Neural cell (in vitro differentiated cells): ENCODE results near the gene LRRC57. TPM values are rescaled to one million over a fixed set of nuclear protein-coding genes. Genes with fewer than 3 reads are reported as not detected.

ENCODE experiments used
- H2AFZ ChIP-seq: fragments of 200-600, 300-800 bp; sonication (generic), shearing (Covaris generic); 2 replicates; pipeline ENCODE4 v1.6.0; 2014; ENCODE audit warnings: low read depth, mild to moderate bottlenecking, antibody characterized with exemption, low read length, moderate library complexity
- H3F3A ChIP-seq: fragments of 200-600 bp; shearing (Covaris generic); 2 replicates; pipeline ENCODE4 v1.6.1; 2016; ENCODE audit warnings: mild to moderate bottlenecking, moderate library complexity, mixed read lengths, antibody characterized with exemption, low read length; ENCODE audit not compliant: insufficient read depth, poor library complexity, severe bottlenecking
- H3K27ac ChIP-seq: fragments of 200-600, 300-800 bp; sonication (generic), shearing (Covaris generic); 2 replicates; pipeline ENCODE4 v1.5.1; 2014; ENCODE audit warnings: mild to moderate bottlenecking, low read length, moderate library complexity
- H3K27me3 ChIP-seq: fragments of 300-800, 200-600 bp; sonication (generic), shearing (Covaris generic); 2 replicates; pipeline ENCODE4 v1.6.0; 2014; ENCODE audit warnings: mild to moderate bottlenecking, low read depth, low read length, moderate library complexity; ENCODE audit not compliant: insufficient read depth
- H3K36me3 ChIP-seq: fragments of 300-800, 200-600 bp; sonication (generic), shearing (Covaris generic); 2 replicates; pipeline ENCODE4 v1.5.1; 2014; ENCODE audit warnings: mild to moderate bottlenecking, antibody characterized with exemption, low read length, moderate library complexity; ENCODE audit not compliant: insufficient read depth
- H3K4me2 ChIP-seq: fragments of 300-800, 200-600 bp; sonication (generic), shearing (Covaris generic); 2 replicates; pipeline ENCODE4 v1.6.0; 2014; ENCODE audit warnings: mild to moderate bottlenecking, low read length
- H3K4me3 ChIP-seq: fragments of 300-800, 200-600 bp; sonication (generic), shearing (Covaris generic); 2 replicates; pipeline ENCODE4 v1.5.1; 2014; ENCODE audit warnings: mild to moderate bottlenecking, low read length, moderate library complexity
- H3K79me2 ChIP-seq: fragments of 200-600 bp; shearing (Covaris generic); replicated peaks from 2 replicates; pipeline ENCODE4 v1.6.0; 2014; ENCODE audit warnings: mild to moderate bottlenecking, low read length, moderate library complexity; ENCODE audit not compliant: insufficient read depth
- H3K9ac ChIP-seq: fragments of 300-800, 200-600 bp; sonication (generic), shearing (Covaris generic); 2 replicates; pipeline ENCODE4 v1.6.1; 2016; ENCODE audit warnings: mild to moderate bottlenecking, low read length, mixed read lengths
- H3K9me2 ChIP-seq: fragments of 200-600 bp; shearing (Covaris generic); 2 replicates; pipeline ENCODE4 v1.6.1; 2016; ENCODE audit warnings: mild to moderate bottlenecking, low read length, mixed read lengths; ENCODE audit not compliant: insufficient read depth
- H3K9me3 ChIP-seq: fragments of 200-600, 300-800 bp; sonication (generic), shearing (Covaris generic); 2 replicates; pipeline ENCODE4 v1.6.1; 2016; ENCODE audit warnings: mild to moderate bottlenecking, mixed run types, low read length, moderate library complexity, mixed read lengths
- H4K20me1 ChIP-seq: fragments of 200-600 bp; shearing (Covaris generic); 2 replicates; pipeline ENCODE4 v1.6.1; 2016; ENCODE audit warnings: mild to moderate bottlenecking, mixed run types; ENCODE audit not compliant: insufficient read depth
- CTCF ChIP-seq: fragments of 450-650 bp; IDR thresholded peaks from 2 replicates; pipeline ENCODE4 v1.5.1; 2014; ENCODE audit warnings: antibody characterized with exemption, mild to moderate bottlenecking, moderate library complexity; ENCODE audit not compliant: poor library complexity, severe bottlenecking
- EP300 ChIP-seq: fragments of 450-650 bp; conservative IDR thresholded peaks from 2 replicates; pipeline ENCODE4 v1.6.1; 2014; ENCODE audit warnings: antibody characterized with exemption, mild to moderate bottlenecking, moderate library complexity; ENCODE audit not compliant: poor library complexity, severe bottlenecking
- EZH2 ChIP-seq: fragments of 200-600, 300-800 bp; shearing (Covaris generic), sonication (generic); IDR thresholded peaks from 2 replicates; pipeline ENCODE4 v1.6.1; 2014; ENCODE audit warnings: antibody characterized with exemption, low read length, borderline replicate concordance, mild to moderate bottlenecking; ENCODE audit not compliant: insufficient read depth, poor library complexity, severe bottlenecking
- MXI1 ChIP-seq: fragments of 450-650 bp; conservative IDR thresholded peaks from 2 replicates; pipeline ENCODE4 v1.6.1; 2014; ENCODE audit warnings: antibody characterized with exemption, mild to moderate bottlenecking; ENCODE audit not compliant: poor library complexity, severe bottlenecking
- POLR2AphosphoS5 ChIP-seq: IDR thresholded peaks from 2 replicates; pipeline ENCODE4 v1.6.1; 2012
- RAD21 ChIP-seq: fragments of 450-650 bp; conservative IDR thresholded peaks from 2 replicates; pipeline ENCODE4 v1.6.1; 2014; ENCODE audit warnings: antibody characterized with exemption, mild to moderate bottlenecking, moderate library complexity
- REST ChIP-seq: IDR thresholded peaks from 2 replicates; pipeline ENCODE4 v1.6.1; 2012; ENCODE audit warnings: borderline replicate concordance
- SMC3 ChIP-seq: fragments of 450-650 bp; conservative IDR thresholded peaks from 2 replicates; pipeline ENCODE4 v1.6.1; 2014; ENCODE audit warnings: antibody characterized with exemption, mild to moderate bottlenecking, moderate library complexity; ENCODE audit not compliant: poor library complexity
- TAF1 ChIP-seq: IDR thresholded peaks from 2 replicates; pipeline ENCODE4 v1.6.1; 2012; ENCODE audit warnings: low read depth
- polyA plus RNA-seq: library from polyadenylated mRNA; depleted of rRNA; stranded (reverse); fragments of >200 nt; gene quantifications from 2 replicates; pipeline ENCODE4 v1.2.3, GENCODE V29; 2014

The LRRC57 gene
- polyA plus RNA-seq, 1 donor from 2014 or later, result 8.4 TPM

- H3K4me2 ChIP-seq, result no peak overlapping the region
- no peaks in the 10 kb centered on the region for H3K27me3 ChIP-seq
- H3K27ac ChIP-seq, result no peak overlapping the region
These were observed 3.6 kb downstream of the LRRC57 start for GRCh38 chr15:42544853-42545629.

GRCh38 chr15:42533246-42533645 is 15.3 kb downstream of the LRRC57 start:
- Histone ChIP-seq H3K9ac (no peak overlapping the region), H2AFZ (no peak overlapping the region), H3F3A (no peaks in the 10 kb centered on the region), H3K27ac (no peak overlapping the region), H3K4me2 (no peak overlapping the region), H3K36me3 (no peaks in the 10 kb centered on the region), H3K9me3 (no peaks in the 10 kb centered on the region), H3K9me2 (no peaks in the 10 kb centered on the region), H3K4me3 (no peak overlapping the region), H3K27me3 (no peaks in the 10 kb centered on the region), H3K79me2 (no peaks in the 10 kb centered on the region), H4K20me1 (no peaks in the 10 kb centered on the region)
- TF ChIP-seq MXI1 (no peak), EP300 (no peak), POLR2AphosphoS5 (no peak), SMC3 (no peak), RAD21 (no peak), CTCF (no peak), TAF1 (no peak), REST (no peak), EZH2 (no peak)

More at GRCh38 chr15:42544853-42545629, 3.6 kb downstream of the LRRC57 start:
- TF ChIP-seq RAD21 (no peak), TAF1 (no peak), REST (no peak), POLR2AphosphoS5 (no peak)
- Histone ChIP-seq H3K9ac (no peak overlapping the region), H3K4me3 (no peak overlapping the region), H3K79me2 (peaks cover 13% of the 10 kb centered on the region), H4K20me1 (no peaks in the 10 kb centered on the region), H2AFZ (no peak overlapping the region), H3F3A (no peaks in the 10 kb centered on the region), H3K9me3 (no peaks in the 10 kb centered on the region), H3K36me3 (no peaks in the 10 kb centered on the region), H3K9me2 (no peaks in the 10 kb centered on the region)
